H1 (cell line): ENCODE measurements around the gene COMT. TPM values are rescaled to one million over a fixed set of nuclear protein-coding genes. Genes with fewer than 3 reads are reported as not detected.

Experiments
- CTCF ChIA-PET: fragments of 300-600 bp; sonication (Branson Sonifier 250); formaldehyde crosslinking; loops from one replicate; lab custom pipeline; 2021; ENCODE audit not compliant: partially characterized antibody; lab: Charles Lee
- POLR2A ChIA-PET: fragments of 300-600 bp; sonication (Branson Sonifier 250); formaldehyde crosslinking; loops from one replicate; lab custom pipeline; 2021; ENCODE audit warnings: inconsistent platforms; ENCODE audit not compliant: partially characterized antibody; lab: Charles Lee
- DNase-seq, 2 experiments: peaks; one replicate each; pipeline versions ENCODE4 v3.0.0 to v3.0.0-alpha.2; 2010 to 2022; ENCODE audit warnings: low spot score in 2 of 2, low read depth in 1 of 2, mixed read lengths in 1 of 2
- FAIRE-seq: peaks from 2 replicates; lab custom pipeline; 2011; peaks lifted over from hg19 to GRCh38; lab: Jason Lieb, UNC
- H2AFZ ChIP-seq: 2 replicates; pipeline ENCODE4 v1.8.1; 2012; ENCODE audit warnings: low read length, inconsistent platforms
- H2AK5ac ChIP-seq: 2 replicates; pipeline ENCODE4 v1.6.1; 2013; ENCODE audit warnings: low read depth, low read length
- H2BK120ac ChIP-seq: replicated peaks from 2 replicates; pipeline ENCODE3; 2013; ENCODE audit warnings: low read depth, low read length, inconsistent platforms
- H2BK12ac ChIP-seq: 2 replicates; pipeline ENCODE4 v1.6.1; 2013; ENCODE audit warnings: low read depth, low read length
- H2BK15ac ChIP-seq: 2 replicates; pipeline ENCODE4 v1.6.1; 2013; ENCODE audit warnings: low read length
- H2BK20ac ChIP-seq: 2 replicates; pipeline ENCODE4 v1.6.1; 2013; ENCODE audit warnings: low read length
- H2BK5ac ChIP-seq: 2 replicates; pipeline ENCODE4 v1.6.1; 2013; ENCODE audit warnings: low read depth, low read length
- H3K14ac ChIP-seq: 2 replicates; pipeline ENCODE4 v1.6.1; 2013; ENCODE audit warnings: inconsistent platforms; ENCODE audit not compliant: insufficient read length
- H3K18ac ChIP-seq: 2 replicates; pipeline ENCODE4 v1.6.1; 2013; ENCODE audit warnings: low read length; ENCODE audit errors: extremely low read depth
- H3K23ac ChIP-seq: 2 replicates; pipeline ENCODE4 v1.6.1; 2013; ENCODE audit warnings: inconsistent platforms; ENCODE audit not compliant: insufficient read length
- H3K23me2 ChIP-seq: 2 replicates; pipeline ENCODE4 v1.6.1; 2013; ENCODE audit warnings: low read depth, low read length
- H3K27ac ChIP-seq: 2 replicates; pipeline ENCODE4 v1.6.1; 2011; ENCODE audit warnings: low read depth, low read length, inconsistent platforms
- H3K27me3 ChIP-seq, 4 experiments: replicated peaks in 1 of 4; 1 replicate in 1 of 4; 2 replicates in 3 of 4; pipeline versions ENCODE4 v1.6.1 to v1.8.1; 2011 to 2013; ENCODE audit warnings: low read length in 3 of 4, mild to moderate bottlenecking in 3 of 4, inconsistent platforms in 2 of 4, mixed read lengths in 2 of 4, moderate library complexity in 1 of 4; ENCODE audit not compliant: control insufficient read depth in 3 of 4, insufficient read depth in 3 of 4; ENCODE audit errors: extremely low read depth in 1 of 4
- H3K36me3 ChIP-seq, 4 experiments: 2 replicates each; pipeline versions ENCODE4 v1.6.1 to v1.8.1; 2011 to 2013; ENCODE audit warnings: mild to moderate bottlenecking in 4 of 4, low read length in 3 of 4, moderate library complexity in 2 of 4, control low read depth in 1 of 4, inconsistent platforms in 1 of 4; ENCODE audit not compliant: insufficient read depth in 4 of 4, control insufficient read depth in 2 of 4
- H3K4ac ChIP-seq: replicated peaks from 2 replicates; pipeline ENCODE3; 2013; ENCODE audit warnings: low read length, low read depth, mixed read lengths, inconsistent platforms; ENCODE audit not compliant: insufficient read length
- H3K4me1 ChIP-seq, 4 experiments: replicated peaks in 1 of 4; 1 replicate in 1 of 4; 2 replicates in 3 of 4; pipeline versions ENCODE4 v1.6.1 to v1.8.1; 2011 to 2013; ENCODE audit warnings: low read length in 3 of 4, inconsistent platforms in 2 of 4, mixed read lengths in 1 of 4; ENCODE audit not compliant: insufficient read depth in 4 of 4, control insufficient read depth in 3 of 4
- H3K4me2 ChIP-seq, 2 experiments: 2 replicates each; pipeline versions ENCODE4 v1.6.1 to v1.8.1; 2011 to 2013; ENCODE audit warnings: low read depth in 2 of 2, low read length in 2 of 2, control low read depth in 1 of 2, inconsistent platforms in 1 of 2, mild to moderate bottlenecking in 1 of 2; ENCODE audit not compliant: insufficient read depth in 1 of 2
- H3K4me3 ChIP-seq, 4 experiments: fragments of 200-600, 300-600 bp in 1 of 4; sonication (generic), shearing (Covaris generic), sonication (Bioruptor Twin) in 1 of 4; 2 replicates each; pipeline versions ENCODE4 v1.5.1 to v1.8.1; 2011 to 2016; ENCODE audit warnings: low read length in 4 of 4, low read depth in 3 of 4, control low read depth in 2 of 4, inconsistent platforms in 2 of 4, mild to moderate bottlenecking in 2 of 4, mixed read lengths in 1 of 4, moderate library complexity in 1 of 4; ENCODE audit not compliant: insufficient read depth in 2 of 4; ENCODE audit errors: extremely low read depth in 1 of 4
- H3K56ac ChIP-seq: replicated peaks from 2 replicates; pipeline ENCODE3; 2013; ENCODE audit warnings: low read depth, mild to moderate bottlenecking, mixed read lengths, low read length, inconsistent platforms; ENCODE audit not compliant: insufficient read length
- H3K79me1 ChIP-seq: 2 replicates; pipeline ENCODE4 v1.6.1; 2013; ENCODE audit warnings: low read depth, low read length, control low read depth
- H3K79me2 ChIP-seq, 2 experiments: 2 replicates each; pipeline versions ENCODE4 v1.6.1 to v1.8.1; 2012 to 2013; ENCODE audit warnings: low read length in 2 of 2, mild to moderate bottlenecking in 2 of 2, inconsistent platforms in 1 of 2; ENCODE audit not compliant: insufficient read depth in 2 of 2, control insufficient read depth in 1 of 2
- H3K9ac ChIP-seq, 4 experiments: replicated peaks in 1 of 4; 1 replicate in 1 of 4; 2 replicates in 3 of 4; pipeline versions ENCODE4 v1.6.1 to v1.8.1; 2011 to 2013; ENCODE audit warnings: low read depth in 3 of 4, low read length in 3 of 4, control low read depth in 2 of 4, mild to moderate bottlenecking in 2 of 4, moderate library complexity in 2 of 4, inconsistent platforms in 1 of 4; ENCODE audit errors: extremely low read depth in 1 of 4
- H3K9me3 ChIP-seq, 2 experiments: 2 replicates each; pipeline versions ENCODE4 v1.6.1 to v1.8.1; 2012 to 2013; ENCODE audit warnings: mild to moderate bottlenecking in 2 of 2, moderate library complexity in 2 of 2, control low read depth in 1 of 2, inconsistent platforms in 1 of 2, low read depth in 1 of 2, low read length in 1 of 2, mixed read lengths in 1 of 2; ENCODE audit not compliant: insufficient read depth in 2 of 2
- H4K20me1 ChIP-seq, 2 experiments: replicated peaks in 1 of 2; 2 replicates each; pipeline versions ENCODE3 to v1.8.1; 2011 to 2013; ENCODE audit warnings: inconsistent platforms in 2 of 2, low read length in 2 of 2, mild to moderate bottlenecking in 1 of 2; ENCODE audit not compliant: insufficient read depth in 2 of 2, control insufficient read depth in 1 of 2
- H4K5ac ChIP-seq: 2 replicates; pipeline ENCODE4 v1.6.1; 2013; ENCODE audit warnings: low read length, low read depth, mixed read lengths, inconsistent platforms; ENCODE audit not compliant: insufficient read length
- H4K8ac ChIP-seq: 2 replicates; pipeline ENCODE4 v1.8.0; 2013; ENCODE audit warnings: mild to moderate bottlenecking, moderate library complexity, low read length, inconsistent platforms; ENCODE audit not compliant: insufficient read depth; ENCODE audit errors: extremely low read depth
- H4K91ac ChIP-seq: replicated peaks from 2 replicates; pipeline ENCODE3; 2013; ENCODE audit warnings: low read length, mixed read lengths, inconsistent platforms; ENCODE audit not compliant: insufficient read length
- CHD1 ChIP-seq: IDR thresholded peaks from 2 replicates; pipeline ENCODE4 v1.6.1; 2012; ENCODE audit warnings: low read depth, low read length, improper control_type of control experiment
- EZH2 ChIP-seq: fragments of 200-600 bp; sonication (generic); IDR thresholded peaks from 2 replicates; pipeline ENCODE4 v1.7.1; 2012; ENCODE audit warnings: low read depth, mild to moderate bottlenecking, moderate library complexity, low read length, inconsistent platforms; ENCODE audit not compliant: severe bottlenecking
- KDM1A ChIP-seq: fragments of 200-600, 300-600 bp; sonication (generic); IDR thresholded peaks from 2 replicates; pipeline ENCODE4 v1.7.1; 2016; ENCODE audit warnings: mild to moderate bottlenecking, low read length, borderline replicate concordance
- KDM4A ChIP-seq: IDR thresholded peaks from one replicate; pipeline ENCODE4 v1.7.1; 2012; ENCODE audit warnings: low read depth, mild to moderate bottlenecking, moderate library complexity, low read length, inconsistent platforms; ENCODE audit not compliant: severe bottlenecking
- POLR2A ChIP-seq, 2 experiments: IDR thresholded peaks; 1 replicate in 1 of 2; 2 replicates in 1 of 2; pipeline ENCODE4 v1.6.1; 2011; ENCODE audit warnings: low read depth in 2 of 2, low read length in 2 of 2, mild to moderate bottlenecking in 2 of 2; ENCODE audit errors: control extremely low read depth in 1 of 2
- POLR2AphosphoS5 ChIP-seq: IDR thresholded peaks from 2 replicates; pipeline ENCODE4 v1.6.1; 2011; ENCODE audit warnings: low read depth, low read length
- RFX5 ChIP-seq: IDR thresholded peaks from 2 replicates; pipeline ENCODE4 v1.6.1; 2011; ENCODE audit warnings: low read depth, low read length, improper control_type of control experiment, borderline replicate concordance
- SIN3A ChIP-seq, 2 experiments: IDR thresholded peaks in 1 of 2; conservative IDR thresholded peaks in 1 of 2; 2 replicates each; pipeline ENCODE4 v1.6.1; 2011 to 2012; ENCODE audit warnings: low read length in 2 of 2, improper control_type of control experiment in 1 of 2, low read depth in 1 of 2, mild to moderate bottlenecking in 1 of 2
- SP1 ChIP-seq: IDR thresholded peaks from 2 replicates; pipeline ENCODE4 v1.6.1; 2011; ENCODE audit warnings: low read depth, low read length
- TAF1 ChIP-seq: IDR thresholded peaks from 2 replicates; pipeline ENCODE4 v1.6.1; 2011; ENCODE audit warnings: mild to moderate bottlenecking, low read depth, low read length
- TBP ChIP-seq: IDR thresholded peaks from 2 replicates; pipeline ENCODE4 v1.6.1; 2011; ENCODE audit warnings: low read depth, low read length, improper control_type of control experiment
- WGBS, 2 experiments: shearing (Covaris generic) in 1 of 2; methylation state at CpG; one replicate each; pipeline versions ENCODE4 v1.1.6 to v1.1.7; 2013 to 2015; ENCODE audit warnings: low lambda C conversion rate in 2 of 2, mixed read lengths in 2 of 2, inconsistent platforms in 1 of 2, low coverage in 1 of 2, missing lambda C conversion rate in 1 of 2; ENCODE audit not compliant: insufficient replicate concordance in 2 of 2, insufficient coverage in 1 of 2, insufficient read length in 1 of 2; ENCODE audit errors: extremely low coverage in 1 of 2, missing lambda C conversion rate in 1 of 2; 5-methylcytosine and 5-hydroxymethylcytosine counted together
- polyA plus RNA-seq, 7 experiments: library from polyadenylated mRNA; depleted of rRNA in 3 of 7; stranded (reverse) in 5 of 7; unstranded in 2 of 7; fragments of >200 nt in 5 of 7; fragments of 200-250 nt in 2 of 7; gene quantifications; 1 replicate in 5 of 7; 2 replicates in 1 of 7; 4 replicates in 1 of 7; pipeline versions ENCODE4 v1.2.1 to v1.2.3, GENCODE V29; 2011 to 2013; ENCODE audit warnings: missing spikeins in 2 of 7, mixed read lengths in 2 of 7
- total RNA-seq: library from RNA; stranded (reverse); fragmentation: NEBNext Ultra II Directional; extraction: Animal tissue kit (Norgen Biotek cat#: 25700); gene quantifications from 2 replicates; pipeline ENCODE4 v1.2.1, GENCODE V29; 2021
- TF ChIP-seq, protein P1 (sequence below), 3 experiments: IDR thresholded peaks; 1 replicate in 2 of 3; 2 replicates in 1 of 3; pipeline versions ENCODE4 v1.5.1 to v1.6.1; 2011; ENCODE audit warnings: low read length in 3 of 3, mild to moderate bottlenecking in 3 of 3, inconsistent platforms in 2 of 3, low read depth in 1 of 3, moderate library complexity in 1 of 3; ENCODE audit not compliant: insufficient read depth in 1 of 3; ENCODE audit errors: control extremely low read depth in 1 of 3

The COMT gene
- total and polyA plus RNA-seq, 2 of the 8 experiments (the other 6 are each of a cell fraction or from before 2014, with no cell fraction given): 15.2 to 33.7 TPM

DNA sequence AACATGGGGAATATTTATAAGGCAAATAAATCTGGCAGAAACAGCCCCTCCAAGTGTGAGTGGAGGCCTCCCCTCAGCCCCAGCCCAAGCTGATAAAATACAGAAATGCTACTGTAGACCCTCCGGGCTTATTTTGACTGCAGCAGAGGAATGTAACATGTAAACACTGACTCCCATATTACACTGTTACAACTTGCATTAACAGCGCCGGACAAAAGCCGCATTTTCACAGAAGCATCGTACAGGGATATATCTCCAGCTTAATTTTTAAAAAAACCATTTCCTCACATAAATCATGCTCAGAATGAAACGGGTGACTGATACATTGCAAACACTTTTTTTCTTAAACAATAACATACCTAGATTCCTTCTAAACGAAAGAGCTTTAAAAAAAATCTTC, 36.6 kb upstream of the COMT start:
- Histone ChIP-seq H3K18ac (no peak overlapping the region), H3K56ac (no peak overlapping the region), H2BK5ac (no peak overlapping the region), H3K4me3 (no peak overlapping the region), H3K23ac (no peak overlapping the region), H2BK15ac (no peak overlapping the region), H3K4ac (no peak overlapping the region), H3K9me3 (no peaks in the 10 kb centered on the region), H3K27me3 (no peaks in the 10 kb centered on the region; a peak in 1 of 7 replicates), H3K79me1 (no peaks in the 10 kb centered on the region), H4K20me1 (peaks cover 0 to 7% of the 10 kb centered on the region in 2 experiments), H3K9ac (no peak overlapping the region), H3K4me2 (no peak overlapping the region), H3K23me2 (peaks cover 6% of the 10 kb centered on the region; the same call in 1 of the 2 replicates), H2AK5ac (no peak overlapping the region), H4K8ac (no peak overlapping the region), H3K14ac (no peak overlapping the region), H3K4me1 (peaks cover 5 to 12% (median 12%) of the 10 kb centered on the region in 4 experiments), H3K27ac (no peak overlapping the region), H3K36me3 (no peaks in the 10 kb centered on the region), H3K79me2 (no peaks in the 10 kb centered on the region), H2BK20ac (no peak overlapping the region), H2BK120ac (no peak overlapping the region), H4K5ac (no peak overlapping the region), H2BK12ac (no peak overlapping the region), H4K91ac (no peak overlapping the region), H2AFZ (no peak overlapping the region)
- CTCF ChIA-PET: interaction anchor here (0.8 to 10.1 kb wide), 11 partner anchors 7 to 225 kb away, joined by 3 to 69 read pairs (median 5); no protein-coding TSS in a partner anchor
- POLR2A ChIA-PET: interaction anchor here (1.2 kb wide), 1 partner anchor 118 kb away, joined by 3 read pairs; no protein-coding TSS in a partner anchor
- FAIRE-seq (no peak), DNase-seq (no peak)
- WGBS, 2 experiments: 93% methylated on average over 7 of the region's 7 CpGs; no CpG with 5 or more reads in 1 of the 2 experiments
- TF ChIP-seq EZH2: no peak
- no peak for TF ChIP-seq CHD1
- no peak for TF ChIP-seq SP1
- no peak for TF ChIP-seq TAF1
- no peak for TF ChIP-seq KDM1A
- no peak for TF ChIP-seq KDM4A
- no peak for TF ChIP-seq SIN3A (conservative IDR thresholded peaks at IDR 0.05 in 1 of 2, IDR thresholded peaks at IDR 0.05 in 1 of 2; ENCODE audit: low read depth in 1 of 2, low read length in 2 of 2)
- no peak for TF ChIP-seq TBP
- no peak for TF ChIP-seq RFX5
- TF ChIP-seq POLR2A (IDR thresholded peaks at IDR 0.05; ENCODE audit: control extremely low read depth in 1 of 2, low read depth in 2 of 2, low read length in 2 of 2): no peak
- no peak for TF ChIP-seq POLR2AphosphoS5
- TF ChIP-seq, protein P1, sequence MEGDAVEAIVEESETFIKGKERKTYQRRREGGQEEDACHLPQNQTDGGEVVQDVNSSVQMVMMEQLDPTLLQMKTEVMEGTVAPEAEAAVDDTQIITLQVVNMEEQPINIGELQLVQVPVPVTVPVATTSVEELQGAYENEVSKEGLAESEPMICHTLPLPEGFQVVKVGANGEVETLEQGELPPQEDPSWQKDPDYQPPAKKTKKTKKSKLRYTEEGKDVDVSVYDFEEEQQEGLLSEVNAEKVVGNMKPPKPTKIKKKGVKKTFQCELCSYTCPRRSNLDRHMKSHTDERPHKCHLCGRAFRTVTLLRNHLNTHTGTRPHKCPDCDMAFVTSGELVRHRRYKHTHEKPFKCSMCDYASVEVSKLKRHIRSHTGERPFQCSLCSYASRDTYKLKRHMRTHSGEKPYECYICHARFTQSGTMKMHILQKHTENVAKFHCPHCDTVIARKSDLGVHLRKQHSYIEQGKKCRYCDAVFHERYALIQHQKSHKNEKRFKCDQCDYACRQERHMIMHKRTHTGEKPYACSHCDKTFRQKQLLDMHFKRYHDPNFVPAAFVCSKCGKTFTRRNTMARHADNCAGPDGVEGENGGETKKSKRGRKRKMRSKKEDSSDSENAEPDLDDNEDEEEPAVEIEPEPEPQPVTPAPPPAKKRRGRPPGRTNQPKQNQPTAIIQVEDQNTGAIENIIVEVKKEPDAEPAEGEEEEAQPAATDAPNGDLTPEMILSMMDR (IDR thresholded peaks at IDR 0.05; ENCODE audit: control extremely low read depth in 1 of 3, insufficient read depth in 1 of 3, low read depth in 1 of 3, low read length in 3 of 3): no peak
